Spleen (tissue), 11 donors: Measurements from ENCODE around the gene HDAC4. TPM values are rescaled to one million over a fixed set of nuclear protein-coding genes. Genes with fewer than 3 reads are reported as not detected.

ENCODE experiments used
- DNase-seq: peaks from one replicate; pipeline ENCODE4 v3.0.0-alpha.2; 2020
- H3K27ac ChIP-seq, 8 donors: fragments of 200-600 bp; sonication (generic) in 7 of 8; 1 replicate in 4 of 8; 2 replicates in 4 of 8; pipeline versions ENCODE4 v1.5.0 to v1.8.0; 2016 to 2021; ENCODE audit warnings: inconsistent platforms in 4 of 8, mild to moderate bottlenecking in 4 of 8, moderate library complexity in 1 of 8
- H3K27me3 ChIP-seq, 7 donors: fragments of 200-600 bp; sonication (generic) in 6 of 7; replicated peaks in 1 of 7; 1 replicate in 4 of 7; 2 replicates in 3 of 7; pipeline versions ENCODE4 v1.5.0 to v1.8.0; 2016 to 2021; ENCODE audit warnings: inconsistent platforms in 3 of 7, mild to moderate bottlenecking in 1 of 7
- H3K36me3 ChIP-seq, 6 donors: fragments of 200-600 bp; sonication (generic) in 5 of 6; 1 replicate in 4 of 6; 2 replicates in 2 of 6; pipeline versions ENCODE4 v1.5.0 to v1.8.0; 2016 to 2021; ENCODE audit warnings: inconsistent platforms in 2 of 6
- H3K4me1 ChIP-seq, 6 donors: fragments of 200-600 bp; sonication (generic) in 5 of 6; 1 replicate in 3 of 6; 2 replicates in 3 of 6; pipeline versions ENCODE4 v1.5.0 to v1.8.0; 2016 to 2021; ENCODE audit warnings: inconsistent platforms in 3 of 6
- H3K4me3 ChIP-seq, 8 donors: fragments of 200-600 bp; sonication (generic) in 7 of 8; 1 replicate in 4 of 8; 2 replicates in 4 of 8; pipeline versions ENCODE4 v1.5.0 to v1.8.0; 2016 to 2021; ENCODE audit warnings: inconsistent platforms in 4 of 8, mild to moderate bottlenecking in 4 of 8, moderate library complexity in 2 of 8
- H3K9me3 ChIP-seq, 8 donors: fragments of 200-600 bp; sonication (generic) in 7 of 8; 1 replicate in 4 of 8; 2 replicates in 4 of 8; pipeline versions ENCODE4 v1.5.0 to v1.8.0; 2016 to 2021; ENCODE audit warnings: inconsistent platforms in 4 of 8
- POLR2A ChIP-seq, 3 donors: fragments of 450-650 bp; IDR thresholded peaks; one replicate each; pipeline ENCODE4 v1.5.1; 2017; ENCODE audit warnings: antibody characterized with exemption in 3 of 3, mild to moderate bottlenecking in 1 of 3
- POLR2AphosphoS5 ChIP-seq, 3 donors: sonication (generic); formaldehyde crosslinking; IDR thresholded peaks; one replicate each; pipeline ENCODE4 v1.5.1; 2017; ENCODE audit warnings: antibody characterized with exemption in 3 of 3
- WGBS, 5 donors: extraction: QIAGEN DNeasy Blood & Tissue Kit in 3 of 5; methylation state at CpG; one replicate each; pipeline versions ENCODE4 v1.1.5 to v1.1.7; 2013 to 2018; 5-methylcytosine and 5-hydroxymethylcytosine counted together
- intact Hi-C: fragments of 100-400 bp; cut with DNase I; formaldehyde crosslinking; loops from one replicate; pipeline ENCODE4 v1.15.0; 2023; ENCODE audit warnings: low total_unique reads
- polyA plus RNA-seq, 3 donors: library from polyadenylated mRNA; stranded (reverse); fragments of 200-250 nt; gene quantifications; one replicate each; pipeline ENCODE4 v1.2.1, GENCODE V29; 2013
- total RNA-seq, 7 donors: library from RNA; depleted of rRNA in 3 of 7; stranded (reverse); fragments of >200 nt in 3 of 7; fragmentation: NEBNext Ultra II Directional in 4 of 7; extraction: Animal tissue kit (Norgen Biotek cat#: 25700) in 4 of 7; gene quantifications; one replicate each; pipeline versions ENCODE4 v1.1.0 to v1.2.1, GENCODE V29; 2016 to 2021
- TF ChIP-seq, protein P1 (sequence below), 11 experiments: fragments of 200-600 bp in 7 of 11; fragments of 450-650 bp in 4 of 11; sonication (generic) in 4 of 11; IDR thresholded peaks in 8 of 11; conservative IDR thresholded peaks in 3 of 11; 1 replicate in 7 of 11; 2 replicates in 4 of 11; pipeline versions ENCODE4 v1.4.0 to v1.8.0; 2016 to 2021; ENCODE audit warnings: antibody characterized with exemption in 11 of 11, inconsistent platforms in 4 of 11, mild to moderate bottlenecking in 1 of 11
- donor health status: healthy with polysubstance abuse.
- donor health status: DM: no; HTN: no; CAD: no; lungs with moderate emphysema.
- donor health status: DM: no; HTN: no; CAD: no.
- donor health status: Bipolar disorder and iron deficiency.
- donor health status: healthy.
- donor health status: DM: no; HTN: no; CAD: no.
- donor health status: DM: yes; HTN: yes; CAD: no.

HDAC4 gene
- total and polyA plus RNA-seq, 10 donors = 3.2 to 122 (median 69.5) TPM

DNA sequence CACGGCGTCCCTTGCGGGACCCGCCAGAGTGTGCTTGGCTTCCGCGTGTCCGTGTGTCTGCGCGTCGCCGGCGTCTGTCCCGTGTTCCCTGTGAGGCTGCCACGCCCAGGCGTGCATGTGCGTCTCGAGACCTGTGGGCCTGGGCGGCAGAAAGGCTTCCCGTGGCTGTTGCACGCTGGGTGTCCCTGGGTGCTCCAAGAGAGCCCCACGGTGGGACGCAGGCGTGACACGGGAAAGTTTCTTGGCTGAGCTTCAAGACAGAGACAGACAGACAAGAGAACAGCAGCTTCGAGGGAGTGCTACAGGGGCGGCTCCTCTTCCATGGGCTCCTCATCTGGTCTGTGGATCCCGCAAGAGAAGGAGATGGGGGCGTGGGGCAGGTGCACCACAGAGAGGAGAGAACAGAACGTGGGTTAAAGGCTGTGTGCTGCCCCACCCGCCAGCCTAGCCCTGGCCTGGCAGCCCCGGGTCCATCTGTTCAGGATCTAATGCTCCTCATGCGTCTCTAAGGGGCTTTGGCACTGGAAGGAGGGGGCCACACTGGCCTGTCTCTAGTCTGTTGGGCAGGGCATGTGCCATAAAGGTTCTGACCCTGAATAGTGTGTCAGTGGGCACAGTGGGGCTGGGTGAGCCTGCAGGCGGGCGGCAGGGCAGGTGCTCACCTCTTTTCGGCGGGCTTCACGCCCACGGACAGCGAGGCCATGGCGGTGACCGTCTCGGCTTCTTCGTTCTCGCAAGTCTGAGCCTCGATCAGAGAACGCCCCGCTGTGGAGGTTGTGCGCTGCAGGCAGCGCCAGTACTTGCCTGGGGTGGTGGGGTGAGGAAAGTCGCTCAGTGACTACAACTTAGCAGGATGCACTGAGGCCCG is 347.8 kb downstream of the HDAC4 start:
- intact Hi-C loops = no loop called here
- H3K9me3 ChIP-seq = peaks cover 0 to 9% (median 9%) of the 10 kb centered on the region in 8 donors
- no peak overlapping the region for H3K27ac ChIP-seq
- WGBS, 5 donors = 96 to 97% (median 97%) methylated on average over 51 of the region's 51 CpGs
- H3K4me1 ChIP-seq = no peaks in the 10 kb centered on the region
- no peak overlapping the region for H3K4me3 ChIP-seq
- H3K27me3 ChIP-seq = no peaks in the 10 kb centered on the region
- DNase-seq = peak; percentile 74
- peaks cover 0 to 95% (median 49%) of the 10 kb centered on the region in 6 donors for H3K36me3 ChIP-seq
- TF ChIP-seq POLR2AphosphoS5 (IDR thresholded peaks at IDR 0.05) = peak in 1 of 3 donors; percentile 25
- TF ChIP-seq, protein P1, sequence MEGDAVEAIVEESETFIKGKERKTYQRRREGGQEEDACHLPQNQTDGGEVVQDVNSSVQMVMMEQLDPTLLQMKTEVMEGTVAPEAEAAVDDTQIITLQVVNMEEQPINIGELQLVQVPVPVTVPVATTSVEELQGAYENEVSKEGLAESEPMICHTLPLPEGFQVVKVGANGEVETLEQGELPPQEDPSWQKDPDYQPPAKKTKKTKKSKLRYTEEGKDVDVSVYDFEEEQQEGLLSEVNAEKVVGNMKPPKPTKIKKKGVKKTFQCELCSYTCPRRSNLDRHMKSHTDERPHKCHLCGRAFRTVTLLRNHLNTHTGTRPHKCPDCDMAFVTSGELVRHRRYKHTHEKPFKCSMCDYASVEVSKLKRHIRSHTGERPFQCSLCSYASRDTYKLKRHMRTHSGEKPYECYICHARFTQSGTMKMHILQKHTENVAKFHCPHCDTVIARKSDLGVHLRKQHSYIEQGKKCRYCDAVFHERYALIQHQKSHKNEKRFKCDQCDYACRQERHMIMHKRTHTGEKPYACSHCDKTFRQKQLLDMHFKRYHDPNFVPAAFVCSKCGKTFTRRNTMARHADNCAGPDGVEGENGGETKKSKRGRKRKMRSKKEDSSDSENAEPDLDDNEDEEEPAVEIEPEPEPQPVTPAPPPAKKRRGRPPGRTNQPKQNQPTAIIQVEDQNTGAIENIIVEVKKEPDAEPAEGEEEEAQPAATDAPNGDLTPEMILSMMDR (IDR thresholded peaks at IDR 0.05 in 8 of 11, conservative IDR thresholded peaks at IDR 0.05 in 3 of 11) = no peak

DNA sequence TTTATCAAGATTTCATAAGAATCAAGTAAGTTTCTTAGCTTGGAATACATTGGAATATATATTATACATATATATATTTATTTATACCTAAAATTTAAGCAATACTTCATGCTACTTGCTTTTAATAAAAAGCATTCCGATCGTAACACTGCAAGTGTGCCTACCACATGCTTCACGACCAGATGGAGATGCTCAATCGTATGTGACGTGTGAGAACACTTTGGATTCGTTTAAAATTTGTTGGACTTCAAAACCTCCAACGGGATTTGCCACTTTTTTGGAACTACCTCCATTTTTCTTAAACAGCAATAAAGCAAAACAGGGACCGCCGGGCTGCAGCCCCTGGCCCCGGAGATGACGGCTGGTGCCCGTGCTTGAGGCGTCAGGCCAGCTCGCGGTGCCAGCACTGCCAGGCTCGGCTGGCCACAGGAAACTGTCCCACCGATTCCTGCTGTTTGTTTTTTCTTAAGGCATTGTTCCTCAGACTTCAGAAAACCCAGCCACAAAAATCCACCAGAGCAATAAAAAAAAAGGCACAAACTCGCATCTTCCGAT is 348.9 kb downstream of the HDAC4 start:
- Histone ChIP-seq H3K36me3 (peaks cover 0 to 90% (median 44%) of the 10 kb centered on the region in 6 donors), H3K4me3 (no peak overlapping the region), H3K27ac (no peak overlapping the region), H3K27me3 (no peaks in the 10 kb centered on the region), H3K4me1 (no peaks in the 10 kb centered on the region), H3K9me3 (no peaks in the 10 kb centered on the region)
- WGBS, 5 donors = 86 to 95% (median 94%) methylated on average over 19 of the region's 19 CpGs
- no peak for DNase-seq
- intact Hi-C loops = no loop called here
- TF ChIP-seq POLR2A (IDR thresholded peaks at IDR 0.05) (no peak), POLR2AphosphoS5 (IDR thresholded peaks at IDR 0.05) (no peak)
- TF ChIP-seq, protein P1 (IDR thresholded peaks at IDR 0.05 in 8 of 11, conservative IDR thresholded peaks at IDR 0.05 in 3 of 11) = no peak

- Histone ChIP-seq H3K27ac (no peak overlapping the region), H3K36me3 (peaks cover 0 to 73% (median 40%) of the 10 kb centered on the region in 6 donors), H3K4me1 (no peaks in the 10 kb centered on the region), H3K27me3 (no peaks in the 10 kb centered on the region), H3K9me3 (no peaks in the 10 kb centered on the region), H3K4me3 (no peak overlapping the region)
- WGBS, 5 donors = 89 to 98% (median 91%) methylated on average over 3 of the region's 3 CpGs
- DNase-seq = no peak
- TF ChIP-seq POLR2AphosphoS5 (IDR thresholded peaks at IDR 0.05) = peak in 1 of 3 donors; percentile 2
- TF ChIP-seq, protein P1 (IDR thresholded peaks at IDR 0.05 in 8 of 11, conservative IDR thresholded peaks at IDR 0.05 in 3 of 11) = no peak
- intact Hi-C loops = no loop called here
Observed at GRCh38 chr2:239050252-239050649, 350.6 kb downstream of the HDAC4 start.
